K562 (cell line): ENCODE results near the gene ABCA13.

ENCODE experiments used
- NFATC3 ChIP-seq: fragments of 450-650 bp; IDR thresholded peaks from 2 replicates; pipeline ENCODE4 v1.6.1; 2017; ENCODE audit warnings: mild to moderate bottlenecking
- NFRKB ChIP-seq: fragments of 450-650 bp; IDR thresholded peaks from 2 replicates; pipeline ENCODE4 v1.6.1; 2016; ENCODE audit warnings: low read depth
- POLR2A ChIP-seq: fragments of 450-650 bp; conservative IDR thresholded peaks from 2 replicates; pipeline ENCODE4 v1.6.1; 2016

GRCh38 chr7:48193421-48193820, 22.2 kb downstream of the ABCA13 start:
- TF ChIP-seq POLR2A (no peak), NFRKB (no peak), NFATC3 (no peak)
